PC-9 (cell line): ENCODE results near the gene GIPC3. TPM values are rescaled to one million over a fixed set of nuclear protein-coding genes. Genes with fewer than 3 reads are reported as not detected.
A peak's percentile ranks its signal among the peaks of the same experiment; 100 is the strongest.

ENCODE experiments used
- BruUV-seq: library from RNA; stranded (reverse); fragments of 400-500 nt; replicated peaks from 2 replicates; lab custom pipeline; 2021; lab: Mats Ljungman, UMichigan
- CTCF ChIA-PET: fragments of 300-600 bp; sonication (Branson Sonifier 250); formaldehyde crosslinking; loops from one replicate; lab custom pipeline; 2022; ENCODE audit warnings: antibody characterized with exemption; lab: Charles Lee
- POLR2A ChIA-PET: fragments of 300-600 bp; sonication (Branson Sonifier 250); formaldehyde crosslinking; loops from one replicate; lab custom pipeline; 2022; ENCODE audit warnings: antibody characterized with exemption; ENCODE audit not compliant: unreplicated experiment; lab: Charles Lee
- DNase-seq, 2 experiments: peaks; one replicate each; pipeline versions ENCODE4 v3.0.0 to v3.0.0-alpha.2; 2015 to 2022; ENCODE audit warnings: mixed read lengths in 1 of 2
- H2AFZ ChIP-seq: fragments of 200-600 bp; sonication (generic); 2 replicates; pipeline ENCODE4 v1.8.1; 2017; ENCODE audit warnings: antibody characterized with exemption
- H3F3A ChIP-seq: fragments of 200-600 bp; sonication (generic); 2 replicates; pipeline ENCODE4 v1.8.1; 2017; ENCODE audit warnings: antibody characterized with exemption, mild to moderate bottlenecking, low read depth; ENCODE audit not compliant: insufficient read depth
- H3K27ac ChIP-seq: fragments of 200-600 bp; sonication (generic); 2 replicates; pipeline ENCODE4 v1.6.1; 2016; ENCODE audit warnings: mixed run types
- H3K27me3 ChIP-seq: fragments of 200-600 bp; sonication (generic); 2 replicates; pipeline ENCODE4 v1.6.1; 2016; ENCODE audit warnings: low read depth, mixed run types; ENCODE audit not compliant: insufficient read depth
- H3K36me3 ChIP-seq: fragments of 200-600 bp; sonication (generic); 2 replicates; pipeline ENCODE4 v1.6.1; 2016; ENCODE audit warnings: low read depth, mixed run types
- H3K4me1 ChIP-seq: fragments of 200-600 bp; sonication (generic); replicated peaks from 2 replicates; pipeline ENCODE4 v1.6.1; 2016; ENCODE audit warnings: mixed run types; ENCODE audit not compliant: insufficient read depth
- H3K4me2 ChIP-seq: fragments of 200-600 bp; sonication (generic); 2 replicates; pipeline ENCODE4 v1.6.1; 2017; ENCODE audit warnings: mixed run types
- H3K4me3 ChIP-seq: fragments of 200-600 bp; sonication (generic); 2 replicates; pipeline ENCODE4 v1.6.1; 2016; ENCODE audit warnings: mixed run types
- H3K79me2 ChIP-seq: fragments of 200-600 bp; sonication (generic); 2 replicates; pipeline ENCODE4 v1.6.1; 2017; ENCODE audit warnings: low read depth, mixed run types
- H3K9me2 ChIP-seq: fragments of 200-600 bp; sonication (generic); 2 replicates; pipeline ENCODE4 v1.8.1; 2017; ENCODE audit warnings: mild to moderate bottlenecking; ENCODE audit not compliant: insufficient read depth
- H3K9me3 ChIP-seq: fragments of 200-600 bp; sonication (generic); 2 replicates; pipeline ENCODE4 v1.8.1; 2016; ENCODE audit warnings: low read depth; ENCODE audit not compliant: insufficient read depth
- H4K20me1 ChIP-seq: fragments of 200-600 bp; sonication (generic); 2 replicates; pipeline ENCODE4 v1.8.1; 2017; ENCODE audit not compliant: insufficient read depth
- EZH2 ChIP-seq: fragments of 200-600 bp; sonication (generic); IDR thresholded peaks from 2 replicates; pipeline ENCODE4 v1.8.0; 2017; ENCODE audit warnings: antibody characterized with exemption, low read depth
- intact Hi-C: fragments of 100-400 bp; cut with micrococcal nuclease; formaldehyde crosslinking; loops from one replicate; pipeline ENCODE4 v1.10.0; 2022; ENCODE audit not compliant: unreplicated experiment
- total RNA-seq: library from RNA; stranded (reverse); gene quantifications from 2 replicates; pipeline ENCODE4 v1.2.3, GENCODE V29; 2021
- TF ChIP-seq, protein P1 (sequence below): fragments of 200-600 bp; sonication (generic); conservative IDR thresholded peaks from 2 replicates; pipeline ENCODE4 v1.6.1; 2017; ENCODE audit warnings: mixed run types, antibody characterized with exemption, mild to moderate bottlenecking, moderate library complexity

Gene GIPC3
- total RNA-seq, 1 experiment from 2014 or later: not detected

DNA sequence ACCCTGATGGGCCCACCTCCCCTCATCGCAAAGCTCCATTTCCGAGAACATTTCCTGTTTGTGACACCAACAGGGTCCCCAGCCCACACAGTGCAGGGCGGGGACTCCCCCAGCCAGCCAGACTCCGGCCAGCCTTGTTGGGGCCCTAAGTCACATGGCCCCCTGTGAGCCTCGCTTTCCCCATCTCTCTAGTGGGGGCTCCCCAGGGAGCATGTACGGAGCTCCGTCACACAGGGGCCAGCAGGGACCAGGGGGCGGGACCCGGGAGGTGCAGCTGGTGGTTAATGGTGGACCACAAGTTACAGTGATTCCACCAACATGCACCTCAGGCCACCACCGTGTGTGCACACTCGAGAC, 19.7 kb downstream of the GIPC3 start:
- H3K4me2 ChIP-seq: no peak overlapping the region
- 0 out of 2 replicates have a peak, but pooled peaks cover 3% of the 10 kb centered on the region for H3K4me1 ChIP-seq
- 0 out of 2 replicates have a peak, but pooled peaks cover 7% of the 10 kb centered on the region for H3F3A ChIP-seq
- ChIA-PET POLR2A (no interaction called here), CTCF (no interaction called here)
- H3K4me3 ChIP-seq: no peak overlapping the region
- H3K79me2 ChIP-seq: no peaks in the 10 kb centered on the region
- no peaks in the 10 kb centered on the region for H3K27me3 ChIP-seq
- DNase-seq: no peak
- no peaks in the 10 kb centered on the region for H3K9me2 ChIP-seq
- no TSS peak for BruUV-seq
- H3K36me3 ChIP-seq: no peaks in the 10 kb centered on the region
- H3K9me3 ChIP-seq: no peaks in the 10 kb centered on the region
- H3K27ac ChIP-seq: no peak overlapping the region
- H2AFZ ChIP-seq: no peak overlapping the region
- TF ChIP-seq EZH2: no peak
- TF ChIP-seq, protein P1, sequence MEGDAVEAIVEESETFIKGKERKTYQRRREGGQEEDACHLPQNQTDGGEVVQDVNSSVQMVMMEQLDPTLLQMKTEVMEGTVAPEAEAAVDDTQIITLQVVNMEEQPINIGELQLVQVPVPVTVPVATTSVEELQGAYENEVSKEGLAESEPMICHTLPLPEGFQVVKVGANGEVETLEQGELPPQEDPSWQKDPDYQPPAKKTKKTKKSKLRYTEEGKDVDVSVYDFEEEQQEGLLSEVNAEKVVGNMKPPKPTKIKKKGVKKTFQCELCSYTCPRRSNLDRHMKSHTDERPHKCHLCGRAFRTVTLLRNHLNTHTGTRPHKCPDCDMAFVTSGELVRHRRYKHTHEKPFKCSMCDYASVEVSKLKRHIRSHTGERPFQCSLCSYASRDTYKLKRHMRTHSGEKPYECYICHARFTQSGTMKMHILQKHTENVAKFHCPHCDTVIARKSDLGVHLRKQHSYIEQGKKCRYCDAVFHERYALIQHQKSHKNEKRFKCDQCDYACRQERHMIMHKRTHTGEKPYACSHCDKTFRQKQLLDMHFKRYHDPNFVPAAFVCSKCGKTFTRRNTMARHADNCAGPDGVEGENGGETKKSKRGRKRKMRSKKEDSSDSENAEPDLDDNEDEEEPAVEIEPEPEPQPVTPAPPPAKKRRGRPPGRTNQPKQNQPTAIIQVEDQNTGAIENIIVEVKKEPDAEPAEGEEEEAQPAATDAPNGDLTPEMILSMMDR: no peak
- intact Hi-C loops: no loop called here
- H4K20me1 ChIP-seq: no peaks in the 10 kb centered on the region

DNA sequence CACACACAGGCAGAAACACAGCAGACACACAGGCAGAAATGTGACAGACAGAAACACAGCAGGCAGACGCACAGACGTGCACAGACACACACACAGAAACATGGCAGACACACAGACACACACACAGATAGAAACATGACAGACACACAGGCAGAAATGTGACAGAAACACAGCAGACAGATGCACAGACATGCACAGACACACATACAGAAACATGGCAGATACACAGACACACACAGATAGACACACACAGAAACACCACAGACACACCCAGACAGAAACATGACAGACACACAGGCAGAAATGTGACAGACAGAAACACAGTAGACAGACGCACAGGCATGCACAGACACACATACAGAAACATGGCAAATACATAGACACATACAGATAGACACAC, 20.1 kb downstream of the GIPC3 start:
- Histone ChIP-seq H3F3A (0 out of 2 replicates have a peak, but pooled peaks cover 7% of the 10 kb centered on the region), H3K4me1 (0 out of 2 replicates have a peak, but pooled peaks cover 3% of the 10 kb centered on the region), H3K27ac (no peak overlapping the region), H3K9me2 (no peaks in the 10 kb centered on the region), H4K20me1 (no peaks in the 10 kb centered on the region), H3K4me3 (no peak overlapping the region), H3K79me2 (no peaks in the 10 kb centered on the region), H3K27me3 (no peaks in the 10 kb centered on the region), H3K9me3 (no peaks in the 10 kb centered on the region), H3K36me3 (no peaks in the 10 kb centered on the region), H2AFZ (no peak overlapping the region), H3K4me2 (no peak overlapping the region)
- no peak for DNase-seq
- no TSS peak for BruUV-seq
- CTCF ChIA-PET: no interaction called here
- TF ChIP-seq, protein P1: no peak
- TF ChIP-seq EZH2: no peak
- POLR2A ChIA-PET: no interaction called here
- intact Hi-C loops: no loop called here

DNA sequence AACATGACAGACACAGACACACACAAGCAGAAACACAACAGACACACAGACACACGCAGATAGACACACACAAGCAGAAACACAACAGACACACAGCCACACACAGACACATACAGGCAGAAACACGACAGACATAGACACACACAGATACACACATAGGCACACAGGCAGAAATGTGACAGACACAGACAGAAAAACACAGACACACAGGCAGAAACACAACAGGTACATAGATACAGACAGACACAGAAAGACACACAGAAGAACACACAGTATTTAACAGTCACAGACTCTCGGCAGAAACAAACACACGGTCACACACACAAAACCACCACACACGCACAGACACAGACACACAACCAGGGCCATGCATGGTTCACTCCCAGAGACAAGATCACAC, 20.5 kb downstream of the GIPC3 start:
- H4K20me1 ChIP-seq: no peaks in the 10 kb centered on the region
- H3K27ac ChIP-seq: no peak overlapping the region
- H3K36me3 ChIP-seq: no peaks in the 10 kb centered on the region
- no peak for DNase-seq
- no TSS peak for BruUV-seq
- TF ChIP-seq, protein P1: no peak
- no peak for TF ChIP-seq EZH2
- ChIA-PET CTCF (no interaction called here), POLR2A (no interaction called here)
- H2AFZ ChIP-seq: no peak overlapping the region
- H3K4me3 ChIP-seq: no peak overlapping the region
- 0 out of 2 replicates have a peak, but pooled peaks cover 7% of the 10 kb centered on the region for H3F3A ChIP-seq
- H3K9me3 ChIP-seq: no peaks in the 10 kb centered on the region
- H3K79me2 ChIP-seq: no peaks in the 10 kb centered on the region
- no peaks in the 10 kb centered on the region for H3K27me3 ChIP-seq
- intact Hi-C loops: no loop called here
- 0 out of 2 replicates have a peak, but pooled peaks cover 3% of the 10 kb centered on the region for H3K4me1 ChIP-seq
- no peaks in the 10 kb centered on the region for H3K9me2 ChIP-seq
- H3K4me2 ChIP-seq: peak overlapping the region; percentile 68
